Measurements from ENCODE around the gene COBLL1.

DNA sequence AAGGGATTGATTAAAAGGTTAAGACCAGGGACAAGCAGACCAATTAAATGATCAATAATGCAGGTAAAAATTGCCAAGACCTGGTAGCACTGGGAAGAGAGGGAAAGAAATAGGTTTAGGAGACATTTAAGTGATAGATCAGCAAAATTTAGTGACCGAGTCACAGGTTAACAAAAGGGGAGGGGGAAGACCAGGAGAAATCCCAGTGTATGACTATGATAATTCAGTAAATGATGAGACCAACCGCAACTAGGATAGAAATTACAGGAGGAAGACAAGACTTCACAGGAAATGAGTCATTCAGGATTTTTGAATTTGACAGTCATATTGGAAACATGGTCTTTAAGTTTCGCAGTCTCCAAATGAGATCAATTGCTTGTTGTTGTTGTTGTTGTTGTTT lies 62.9 kb downstream of the COBLL1 start:
- TF ChIP-seq, protein P1, sequence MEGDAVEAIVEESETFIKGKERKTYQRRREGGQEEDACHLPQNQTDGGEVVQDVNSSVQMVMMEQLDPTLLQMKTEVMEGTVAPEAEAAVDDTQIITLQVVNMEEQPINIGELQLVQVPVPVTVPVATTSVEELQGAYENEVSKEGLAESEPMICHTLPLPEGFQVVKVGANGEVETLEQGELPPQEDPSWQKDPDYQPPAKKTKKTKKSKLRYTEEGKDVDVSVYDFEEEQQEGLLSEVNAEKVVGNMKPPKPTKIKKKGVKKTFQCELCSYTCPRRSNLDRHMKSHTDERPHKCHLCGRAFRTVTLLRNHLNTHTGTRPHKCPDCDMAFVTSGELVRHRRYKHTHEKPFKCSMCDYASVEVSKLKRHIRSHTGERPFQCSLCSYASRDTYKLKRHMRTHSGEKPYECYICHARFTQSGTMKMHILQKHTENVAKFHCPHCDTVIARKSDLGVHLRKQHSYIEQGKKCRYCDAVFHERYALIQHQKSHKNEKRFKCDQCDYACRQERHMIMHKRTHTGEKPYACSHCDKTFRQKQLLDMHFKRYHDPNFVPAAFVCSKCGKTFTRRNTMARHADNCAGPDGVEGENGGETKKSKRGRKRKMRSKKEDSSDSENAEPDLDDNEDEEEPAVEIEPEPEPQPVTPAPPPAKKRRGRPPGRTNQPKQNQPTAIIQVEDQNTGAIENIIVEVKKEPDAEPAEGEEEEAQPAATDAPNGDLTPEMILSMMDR (IDR thresholded peaks at IDR 0.05; ENCODE audit: low read depth, low read length, missing input control): no peak
- no peak for TF ChIP-seq SP1 (IDR thresholded peaks at IDR 0.05)
- TF ChIP-seq EGR1 (IDR thresholded peaks at IDR 0.05; ENCODE audit: low read depth in 2 of 2): no peak
- TF ChIP-seq YY1 (IDR thresholded peaks at IDR 0.05): no peak
- no peak for TF ChIP-seq JUND (IDR thresholded peaks at IDR 0.05)
- TF ChIP-seq, protein P2, sequence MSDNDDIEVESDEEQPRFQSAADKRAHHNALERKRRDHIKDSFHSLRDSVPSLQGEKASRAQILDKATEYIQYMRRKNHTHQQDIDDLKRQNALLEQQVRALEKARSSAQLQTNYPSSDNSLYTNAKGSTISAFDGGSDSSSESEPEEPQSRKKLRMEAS (IDR thresholded peaks at IDR 0.05): no peak
- TF ChIP-seq, protein P3, sequence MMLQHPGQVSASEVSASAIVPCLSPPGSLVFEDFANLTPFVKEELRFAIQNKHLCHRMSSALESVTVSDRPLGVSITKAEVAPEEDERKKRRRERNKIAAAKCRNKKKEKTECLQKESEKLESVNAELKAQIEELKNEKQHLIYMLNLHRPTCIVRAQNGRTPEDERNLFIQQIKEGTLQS (IDR thresholded peaks at IDR 0.05): no peak
